ENCODE results near the gene PHF21A.

The PHF21A gene

GRCh38 chr11:46122945-46123715 lies 1.9 kb upstream of the PHF21A start:
- DNase-seq (ENCODE audit: low read depth, low spot score) = peak; percentile 52
- peak overlapping the region; percentile 65 for H3K4me3 ChIP-seq (ENCODE audit: low read depth, low read length)
- TF ChIP-seq CTCF (IDR thresholded peaks at IDR 0.05; ENCODE audit: low read depth, low read length) = no peak
- in situ Hi-C loops (cut with HindIII; ENCODE audit: low sequenced_read_pairs) = no loop called here

- peak; percentile 93 for DNase-seq (ENCODE audit: low read depth, low spot score)
- peak overlapping the region; percentile 65 for H3K4me3 ChIP-seq (ENCODE audit: low read depth, low read length)
- TF ChIP-seq CTCF (IDR thresholded peaks at IDR 0.05; ENCODE audit: low read depth, low read length) = no peak
- in situ Hi-C loops (cut with HindIII; ENCODE audit: low sequenced_read_pairs) = no loop called here
Measured at GRCh38 chr11:46121724-46122477, 647 bp upstream of the PHF21A start.

- TF ChIP-seq CTCF (IDR thresholded peaks at IDR 0.05; ENCODE audit: low read depth, low read length) = no peak
- in situ Hi-C loops (cut with HindIII; ENCODE audit: low sequenced_read_pairs) = no loop called here
- peak overlapping the region; percentile 64 for H3K4me3 ChIP-seq (ENCODE audit: low read depth, low read length)
- DNase-seq (ENCODE audit: low read depth, low spot score) = peak; percentile 82
Measured at GRCh38 chr11:46120346-46121300, 631 bp downstream of the PHF21A start.

GRCh38 chr11:46119352-46120216 lies 1.7 kb downstream of the PHF21A start:
- peak; percentile 60 for DNase-seq (ENCODE audit: low read depth, low spot score)
- TF ChIP-seq CTCF (IDR thresholded peaks at IDR 0.05; ENCODE audit: low read depth, low read length) = no peak
- in situ Hi-C loops (cut with HindIII; ENCODE audit: low sequenced_read_pairs) = no loop called here
- H3K4me3 ChIP-seq (ENCODE audit: low read depth, low read length) = peak overlapping the region; percentile 64

- no peak for TF ChIP-seq CTCF (IDR thresholded peaks at IDR 0.05; ENCODE audit: low read depth, low read length)
- peak; percentile 22 for DNase-seq (ENCODE audit: low read depth, low spot score)
- H3K4me3 ChIP-seq (ENCODE audit: low read depth, low read length) = peak overlapping the region; percentile 64
- in situ Hi-C loops (cut with HindIII; ENCODE audit: low sequenced_read_pairs) = no loop called here
Measured at GRCh38 chr11:46118702-46119351, 2.4 kb downstream of the PHF21A start.
